ENCODE measurements around the gene URB2. TPM values are rescaled to one million over a fixed set of nuclear protein-coding genes. Genes with fewer than 3 reads are reported as not detected.
"Not testable (repeated sequence)": the region's sequence is repeated elsewhere in the genome, so short reads cannot be mapped to it uniquely, and the experiment has no call there.

URB2 gene
- total RNA-seq, result 4.8 TPM

GRCh38 chr1:229625915-229626831 lies at the start of gene URB2, which contains the start of gene TAF5L:
URB2 (plus strand) TSS chr1:229626247; CDS start chr1:229627634, 1,387 bp downstream.
TAF5L (minus strand) TSS chr1:229626122; CDS start chr1:229614482, 11,640 bp downstream.
- DNase-seq (ENCODE audit: low spot score), result peak; percentile 87

GRCh38 chr1:229578168-229579058 lies 47.6 kb upstream of the URB2 start:
- DNase-seq (ENCODE audit: low spot score), result no peak

- DNase-seq (ENCODE audit: low spot score), result peak; percentile 48
These were observed 46.9 kb upstream of the URB2 start for GRCh38 chr1:229579059-229579673.

GRCh38 chr1:229581485-229581884 lies 44.6 kb upstream of the URB2 start:
- DNase-seq (ENCODE audit: low spot score), result no peak

GRCh38 chr1:229582011-229582694 lies 43.9 kb upstream of the URB2 start:
- peak; percentile 53 for DNase-seq (ENCODE audit: low spot score)

GRCh38 chr1:229582715-229583114 lies 43.3 kb upstream of the URB2 start:
- no peak for DNase-seq (ENCODE audit: low spot score)

GRCh38 chr1:229585338-229585737 lies 40.7 kb upstream of the URB2 start:
- DNase-seq (ENCODE audit: low spot score), result no peak

GRCh38 chr1:229590119-229590518 lies 35.9 kb upstream of the URB2 start:
- no peak for DNase-seq (ENCODE audit: low spot score)

GRCh38 chr1:229593800-229594199 lies 32.2 kb upstream of the URB2 start:
- no peak for DNase-seq (ENCODE audit: low spot score)

GRCh38 chr1:229594227-229595008 lies 31.6 kb upstream of the URB2 start:
- no peak for DNase-seq (ENCODE audit: low spot score)

- not testable (repeated sequence) for DNase-seq (ENCODE audit: low spot score)
These were observed 30.2 kb upstream of the URB2 start for GRCh38 chr1:229595876-229596275.

- DNase-seq (ENCODE audit: low spot score), result peak; percentile 53
These were observed 28.9 kb upstream of the URB2 start for GRCh38 chr1:229596925-229597699.

- DNase-seq (ENCODE audit: low spot score), result no peak
These were observed 28.2 kb upstream of the URB2 start for GRCh38 chr1:229597877-229598276.

GRCh38 chr1:229599218-229599954 lies 26.7 kb upstream of the URB2 start:
- DNase-seq (ENCODE audit: low spot score), result no peak

GRCh38 chr1:229600229-229600628 lies 25.8 kb upstream of the URB2 start:
- no peak for DNase-seq (ENCODE audit: low spot score)

- no peak for DNase-seq (ENCODE audit: low spot score)
These were observed 22.6 kb upstream of the URB2 start for GRCh38 chr1:229603371-229604005.

GRCh38 chr1:229607370-229607769 lies 18.7 kb upstream of the URB2 start:
- no peak for DNase-seq (ENCODE audit: low spot score)

GRCh38 chr1:229608590-229608989 lies 17.5 kb upstream of the URB2 start:
- no peak for DNase-seq (ENCODE audit: low spot score)
